ENCODE data around the gene KLK12.

DNA sequence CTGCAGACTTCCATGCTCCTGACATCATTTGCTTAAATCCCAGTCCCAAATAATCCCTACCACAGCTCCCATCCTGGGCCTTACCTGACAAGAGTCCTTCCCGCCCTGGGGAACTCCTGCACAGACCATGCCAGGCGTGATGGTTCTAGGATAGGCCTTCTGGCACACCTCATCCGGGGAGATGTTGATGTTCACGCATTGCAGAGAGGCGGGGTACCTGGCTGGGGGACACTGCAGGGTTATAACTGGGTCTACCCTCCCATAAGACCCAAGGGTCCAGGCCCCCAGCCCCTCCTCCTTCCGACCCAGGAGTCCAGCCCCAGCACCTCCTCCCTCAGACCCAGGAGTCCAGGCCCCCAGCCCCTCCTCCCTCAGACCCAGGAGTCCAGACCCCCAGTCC, 43.9 kb upstream of the KLK12 start:
- no peak for TF ChIP-seq POLR2AphosphoS5 (IDR thresholded peaks at IDR 0.05)
- no peak for TF ChIP-seq CTCF (IDR thresholded peaks at IDR 0.05 in 8 of 11, conservative IDR thresholded peaks at IDR 0.05 in 3 of 11)
- TF ChIP-seq POLR2A (IDR thresholded peaks at IDR 0.05): no peak
